HG03135 (cell line): ENCODE results near the gene DOCK3.

Source experiments
- ATAC-seq: cut with Tn5 transposase; IDR thresholded peaks from one replicate; pipeline ENCODE4 v1.9.1; 2021; ENCODE audit warnings: mild to moderate bottlenecking, moderate library complexity; ENCODE audit not compliant: unreplicated experiment

DOCK3 gene

GRCh38 chr3:51392355-51393133, 717.8 kb downstream of the DOCK3 start:
- no peak for ATAC-seq

DNA sequence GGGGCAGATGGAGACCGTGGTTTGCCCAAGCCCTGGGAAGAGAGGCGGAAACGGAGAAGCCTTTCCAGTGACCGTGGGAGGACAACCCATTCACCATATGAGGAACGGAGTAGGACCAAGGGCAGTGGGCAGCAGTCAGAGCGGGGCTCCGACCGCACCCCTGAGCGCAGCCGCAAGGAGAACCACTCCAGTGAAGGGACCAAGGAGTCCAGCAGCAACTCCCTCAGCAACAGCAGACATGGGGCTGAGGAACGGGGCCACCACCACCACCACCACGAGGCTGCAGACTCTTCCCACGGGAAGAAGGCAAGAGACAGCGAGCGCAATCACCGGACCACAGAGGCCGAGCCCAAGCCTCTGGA, 718.4 kb downstream of the DOCK3 start:
- no peak for ATAC-seq

GRCh38 chr3:51393564-51393963, 718.8 kb downstream of the DOCK3 start:
- no peak for ATAC-seq

GRCh38 chr3:51394541-51394940, 719.8 kb downstream of the DOCK3 start:
- ATAC-seq: no peak

- ATAC-seq: no peak
These were observed 720.9 kb downstream of the DOCK3 start for GRCh38 chr3:51395493-51396213.

DNA sequence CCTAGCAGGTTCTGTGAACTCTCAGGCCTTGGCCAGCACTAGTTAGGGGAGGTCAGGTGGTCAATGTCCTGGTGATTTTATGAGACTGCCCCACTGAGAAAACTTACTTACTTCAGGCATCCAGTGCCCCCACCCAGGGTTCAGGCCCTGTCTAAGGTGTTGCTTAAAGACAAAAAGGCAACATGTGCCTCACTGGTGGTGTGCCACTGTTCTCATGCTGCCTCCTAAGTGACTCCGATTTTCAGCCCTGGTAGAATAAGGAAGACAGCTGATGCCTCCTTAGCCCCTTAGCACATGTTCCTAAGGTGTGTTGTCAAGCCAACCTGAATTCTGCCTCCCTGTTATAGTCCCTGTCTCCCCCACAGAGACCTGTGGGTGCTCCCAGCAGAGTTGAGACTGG, 721.7 kb downstream of the DOCK3 start:
- ATAC-seq: no peak

DNA sequence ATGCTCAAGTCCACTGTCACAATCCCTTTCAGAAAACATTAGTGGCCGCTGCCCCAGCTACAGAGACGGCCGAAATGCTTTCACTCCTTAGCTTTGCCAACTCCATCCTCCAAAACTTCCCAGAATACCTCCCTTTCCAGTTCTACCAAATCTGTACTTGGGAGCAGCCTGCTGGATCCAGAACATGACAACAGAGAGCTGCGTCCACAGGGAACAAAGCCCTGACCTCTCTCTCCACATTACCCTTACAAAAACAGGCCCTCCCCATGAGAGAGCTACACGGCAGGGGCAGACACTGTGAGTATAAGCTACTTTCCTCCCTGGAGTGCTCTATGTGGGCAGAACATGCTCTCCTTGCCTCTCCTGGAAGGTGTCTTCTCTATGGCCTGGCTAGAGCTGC, 722.7 kb downstream of the DOCK3 start:
- ATAC-seq: no peak

- ATAC-seq: no peak
These were observed 724.0 kb downstream of the DOCK3 start for GRCh38 chr3:51398595-51399310.

DNA sequence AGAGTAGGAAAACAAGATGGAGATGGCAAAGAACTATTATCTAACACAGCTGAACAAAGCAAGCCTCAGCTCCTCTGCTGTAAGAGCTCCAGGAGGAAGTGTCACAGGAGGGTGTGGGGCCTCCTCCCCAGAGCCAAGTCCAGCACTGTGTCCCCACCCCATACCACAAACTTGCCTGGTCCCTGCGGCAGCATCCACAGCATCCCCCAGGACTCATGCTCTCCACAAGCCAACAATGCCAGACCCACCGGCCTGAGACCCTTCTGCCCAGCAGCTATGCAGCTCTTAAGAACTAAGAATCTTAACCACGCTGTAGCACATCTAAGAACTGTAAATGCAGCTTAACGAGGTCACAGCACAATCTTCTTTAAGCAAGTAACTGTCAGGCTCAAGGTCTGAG, 725.4 kb downstream of the DOCK3 start:
- ATAC-seq: no peak

DNA sequence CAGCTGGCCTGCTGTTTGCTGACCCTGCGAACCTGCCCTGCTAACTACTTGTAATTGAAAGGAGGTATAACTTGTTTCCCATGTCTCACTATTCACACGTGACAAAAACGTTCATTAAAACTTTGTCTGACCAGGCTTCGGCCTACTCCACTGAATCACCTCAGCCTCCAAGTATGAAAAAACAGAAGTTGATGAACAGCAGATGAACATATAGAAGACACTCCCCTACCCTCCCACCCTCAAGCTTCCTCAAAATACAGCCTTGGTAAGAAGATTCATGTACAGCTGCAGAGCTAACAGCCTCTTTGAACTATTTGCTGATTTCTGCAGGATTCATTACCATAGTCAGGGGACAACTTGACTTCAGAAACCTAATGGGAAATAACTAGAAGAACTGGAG, 727.0 kb downstream of the DOCK3 start:
- no peak for ATAC-seq

DNA sequence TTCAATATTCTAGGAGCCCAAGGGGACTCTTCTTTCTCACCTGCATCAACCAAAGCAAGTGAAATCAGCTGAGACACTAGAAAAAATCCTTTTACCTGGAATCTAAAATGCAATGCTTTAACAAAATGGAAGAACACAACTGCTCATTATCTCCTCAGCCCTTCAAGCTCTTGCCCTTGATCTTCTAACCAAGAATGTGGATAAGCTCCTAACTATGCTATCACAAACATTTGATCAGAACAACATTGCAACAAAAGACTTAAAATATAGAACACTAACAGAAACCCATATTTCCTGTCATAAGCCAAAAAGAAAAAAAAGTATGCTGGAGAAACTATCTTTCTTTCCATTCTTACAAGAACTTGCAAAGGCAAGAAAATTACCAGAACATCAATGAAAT, 728.9 kb downstream of the DOCK3 start:
- no peak for ATAC-seq

DNA sequence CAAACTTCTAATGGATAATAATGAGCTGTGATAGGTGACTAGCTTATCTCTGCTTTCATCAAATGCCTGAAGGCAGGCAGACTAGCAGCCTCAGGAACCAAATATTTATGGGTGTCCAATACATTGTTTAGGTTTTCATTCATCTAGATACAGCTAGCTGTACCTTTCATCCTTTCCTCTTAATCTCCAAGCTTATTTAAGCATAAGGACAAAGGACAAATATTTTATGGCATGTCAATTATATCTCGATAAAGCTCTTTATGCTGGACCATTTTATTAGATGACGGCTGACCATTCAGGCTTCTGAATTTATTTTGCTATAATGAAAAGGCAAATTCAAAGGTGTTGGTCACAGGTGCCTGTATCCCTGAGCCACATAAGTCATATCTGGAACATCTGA, 733.3 kb downstream of the DOCK3 start:
- no peak for ATAC-seq

- ATAC-seq: no peak
These were observed 734.1 kb downstream of the DOCK3 start for GRCh38 chr3:51408813-51409212.

- ATAC-seq: no peak
These were observed 747.5 kb downstream of the DOCK3 start for GRCh38 chr3:51422211-51422610.

DNA sequence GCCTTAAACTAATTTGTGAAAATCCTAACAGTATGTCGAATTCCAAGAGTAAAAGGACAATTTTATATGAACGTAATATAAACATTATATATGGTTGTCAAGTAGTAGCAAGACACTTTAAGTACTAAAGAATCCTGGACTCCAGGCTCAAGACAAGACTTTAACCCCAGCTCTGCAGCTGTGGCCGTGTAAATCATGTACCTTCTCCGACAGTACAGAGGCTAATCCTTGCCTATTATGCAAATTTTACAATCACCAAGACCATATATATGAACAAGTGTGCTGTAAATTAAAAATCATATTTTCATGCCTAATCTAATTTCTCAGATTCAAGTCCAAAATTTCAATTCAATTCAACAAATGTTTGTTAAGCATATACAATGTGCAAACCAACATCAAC, 752.2 kb downstream of the DOCK3 start:
- no peak for ATAC-seq

GRCh38 chr3:51429138-51429537, 754.4 kb downstream of the DOCK3 start:
- no peak for ATAC-seq
